H1 (cell line): ENCODE measurements around the gene CRHR2. TPM values are rescaled to one million over a fixed set of nuclear protein-coding genes. Genes with fewer than 3 reads are reported as not detected.

Source experiments
- CTCF ChIA-PET: fragments of 300-600 bp; sonication (Branson Sonifier 250); formaldehyde crosslinking; loops from one replicate; lab custom pipeline; 2021; ENCODE audit not compliant: partially characterized antibody; lab: Charles Lee
- POLR2A ChIA-PET: fragments of 300-600 bp; sonication (Branson Sonifier 250); formaldehyde crosslinking; loops from one replicate; lab custom pipeline; 2021; ENCODE audit warnings: inconsistent platforms; ENCODE audit not compliant: partially characterized antibody; lab: Charles Lee
- DNase-seq, 2 experiments: peaks; one replicate each; pipeline versions ENCODE4 v3.0.0 to v3.0.0-alpha.2; 2010 to 2022; ENCODE audit warnings: low spot score in 2 of 2, low read depth in 1 of 2, mixed read lengths in 1 of 2
- FAIRE-seq: peaks from 2 replicates; lab custom pipeline; 2011; peaks lifted over from hg19 to GRCh38; lab: Jason Lieb, UNC
- H2AFZ ChIP-seq: 2 replicates; pipeline ENCODE4 v1.8.1; 2012; ENCODE audit warnings: low read length, inconsistent platforms
- H2AK5ac ChIP-seq: 2 replicates; pipeline ENCODE4 v1.6.1; 2013; ENCODE audit warnings: low read depth, low read length
- H2BK120ac ChIP-seq: replicated peaks from 2 replicates; pipeline ENCODE3; 2013; ENCODE audit warnings: low read depth, low read length, inconsistent platforms
- H2BK12ac ChIP-seq: 2 replicates; pipeline ENCODE4 v1.6.1; 2013; ENCODE audit warnings: low read depth, low read length
- H2BK15ac ChIP-seq: 2 replicates; pipeline ENCODE4 v1.6.1; 2013; ENCODE audit warnings: low read length
- H2BK20ac ChIP-seq: 2 replicates; pipeline ENCODE4 v1.6.1; 2013; ENCODE audit warnings: low read length
- H2BK5ac ChIP-seq: 2 replicates; pipeline ENCODE4 v1.6.1; 2013; ENCODE audit warnings: low read depth, low read length
- H3K14ac ChIP-seq: 2 replicates; pipeline ENCODE4 v1.6.1; 2013; ENCODE audit warnings: inconsistent platforms; ENCODE audit not compliant: insufficient read length
- H3K18ac ChIP-seq: 2 replicates; pipeline ENCODE4 v1.6.1; 2013; ENCODE audit warnings: low read length; ENCODE audit errors: extremely low read depth
- H3K23ac ChIP-seq: 2 replicates; pipeline ENCODE4 v1.6.1; 2013; ENCODE audit warnings: inconsistent platforms; ENCODE audit not compliant: insufficient read length
- H3K23me2 ChIP-seq: 2 replicates; pipeline ENCODE4 v1.6.1; 2013; ENCODE audit warnings: low read depth, low read length
- H3K27ac ChIP-seq: 2 replicates; pipeline ENCODE4 v1.6.1; 2011; ENCODE audit warnings: low read depth, low read length, inconsistent platforms
- H3K27me3 ChIP-seq, 4 experiments: replicated peaks in 1 of 4; 1 replicate in 1 of 4; 2 replicates in 3 of 4; pipeline versions ENCODE4 v1.6.1 to v1.8.1; 2011 to 2013; ENCODE audit warnings: low read length in 3 of 4, mild to moderate bottlenecking in 3 of 4, inconsistent platforms in 2 of 4, mixed read lengths in 2 of 4, moderate library complexity in 1 of 4; ENCODE audit not compliant: control insufficient read depth in 3 of 4, insufficient read depth in 3 of 4; ENCODE audit errors: extremely low read depth in 1 of 4
- H3K36me3 ChIP-seq, 4 experiments: 2 replicates each; pipeline versions ENCODE4 v1.6.1 to v1.8.1; 2011 to 2013; ENCODE audit warnings: mild to moderate bottlenecking in 4 of 4, low read length in 3 of 4, moderate library complexity in 2 of 4, control low read depth in 1 of 4, inconsistent platforms in 1 of 4; ENCODE audit not compliant: insufficient read depth in 4 of 4, control insufficient read depth in 2 of 4
- H3K4ac ChIP-seq: replicated peaks from 2 replicates; pipeline ENCODE3; 2013; ENCODE audit warnings: low read length, low read depth, mixed read lengths, inconsistent platforms; ENCODE audit not compliant: insufficient read length
- H3K4me1 ChIP-seq, 4 experiments: replicated peaks in 1 of 4; 1 replicate in 1 of 4; 2 replicates in 3 of 4; pipeline versions ENCODE4 v1.6.1 to v1.8.1; 2011 to 2013; ENCODE audit warnings: low read length in 3 of 4, inconsistent platforms in 2 of 4, mixed read lengths in 1 of 4; ENCODE audit not compliant: insufficient read depth in 4 of 4, control insufficient read depth in 3 of 4
- H3K4me2 ChIP-seq, 2 experiments: 2 replicates each; pipeline versions ENCODE4 v1.6.1 to v1.8.1; 2011 to 2013; ENCODE audit warnings: low read depth in 2 of 2, low read length in 2 of 2, control low read depth in 1 of 2, inconsistent platforms in 1 of 2, mild to moderate bottlenecking in 1 of 2; ENCODE audit not compliant: insufficient read depth in 1 of 2
- H3K4me3 ChIP-seq, 4 experiments: fragments of 200-600, 300-600 bp in 1 of 4; sonication (generic), shearing (Covaris generic), sonication (Bioruptor Twin) in 1 of 4; 2 replicates each; pipeline versions ENCODE4 v1.5.1 to v1.8.1; 2011 to 2016; ENCODE audit warnings: low read length in 4 of 4, low read depth in 3 of 4, control low read depth in 2 of 4, inconsistent platforms in 2 of 4, mild to moderate bottlenecking in 2 of 4, mixed read lengths in 1 of 4, moderate library complexity in 1 of 4; ENCODE audit not compliant: insufficient read depth in 2 of 4; ENCODE audit errors: extremely low read depth in 1 of 4
- H3K56ac ChIP-seq: replicated peaks from 2 replicates; pipeline ENCODE3; 2013; ENCODE audit warnings: low read depth, mild to moderate bottlenecking, mixed read lengths, low read length, inconsistent platforms; ENCODE audit not compliant: insufficient read length
- H3K79me1 ChIP-seq: 2 replicates; pipeline ENCODE4 v1.6.1; 2013; ENCODE audit warnings: low read depth, low read length, control low read depth
- H3K79me2 ChIP-seq, 2 experiments: 2 replicates each; pipeline versions ENCODE4 v1.6.1 to v1.8.1; 2012 to 2013; ENCODE audit warnings: low read length in 2 of 2, mild to moderate bottlenecking in 2 of 2, inconsistent platforms in 1 of 2; ENCODE audit not compliant: insufficient read depth in 2 of 2, control insufficient read depth in 1 of 2
- H3K9ac ChIP-seq, 4 experiments: replicated peaks in 1 of 4; 1 replicate in 1 of 4; 2 replicates in 3 of 4; pipeline versions ENCODE4 v1.6.1 to v1.8.1; 2011 to 2013; ENCODE audit warnings: low read depth in 3 of 4, low read length in 3 of 4, control low read depth in 2 of 4, mild to moderate bottlenecking in 2 of 4, moderate library complexity in 2 of 4, inconsistent platforms in 1 of 4; ENCODE audit errors: extremely low read depth in 1 of 4
- H3K9me3 ChIP-seq, 2 experiments: 2 replicates each; pipeline versions ENCODE4 v1.6.1 to v1.8.1; 2012 to 2013; ENCODE audit warnings: mild to moderate bottlenecking in 2 of 2, moderate library complexity in 2 of 2, control low read depth in 1 of 2, inconsistent platforms in 1 of 2, low read depth in 1 of 2, low read length in 1 of 2, mixed read lengths in 1 of 2; ENCODE audit not compliant: insufficient read depth in 2 of 2
- H4K20me1 ChIP-seq, 2 experiments: replicated peaks in 1 of 2; 2 replicates each; pipeline versions ENCODE3 to v1.8.1; 2011 to 2013; ENCODE audit warnings: inconsistent platforms in 2 of 2, low read length in 2 of 2, mild to moderate bottlenecking in 1 of 2; ENCODE audit not compliant: insufficient read depth in 2 of 2, control insufficient read depth in 1 of 2
- H4K5ac ChIP-seq: 2 replicates; pipeline ENCODE4 v1.6.1; 2013; ENCODE audit warnings: low read length, low read depth, mixed read lengths, inconsistent platforms; ENCODE audit not compliant: insufficient read length
- H4K8ac ChIP-seq: 2 replicates; pipeline ENCODE4 v1.8.0; 2013; ENCODE audit warnings: mild to moderate bottlenecking, moderate library complexity, low read length, inconsistent platforms; ENCODE audit not compliant: insufficient read depth; ENCODE audit errors: extremely low read depth
- H4K91ac ChIP-seq: replicated peaks from 2 replicates; pipeline ENCODE3; 2013; ENCODE audit warnings: low read length, mixed read lengths, inconsistent platforms; ENCODE audit not compliant: insufficient read length
- SIRT6 ChIP-seq: IDR thresholded peaks from one replicate; pipeline ENCODE4 v1.7.1; 2012; ENCODE audit warnings: low read length, inconsistent platforms
- WGBS, 2 experiments: shearing (Covaris generic) in 1 of 2; methylation state at CpG; one replicate each; pipeline versions ENCODE4 v1.1.6 to v1.1.7; 2013 to 2015; ENCODE audit warnings: low lambda C conversion rate in 2 of 2, mixed read lengths in 2 of 2, inconsistent platforms in 1 of 2, low coverage in 1 of 2, missing lambda C conversion rate in 1 of 2; ENCODE audit not compliant: insufficient replicate concordance in 2 of 2, insufficient coverage in 1 of 2, insufficient read length in 1 of 2; ENCODE audit errors: extremely low coverage in 1 of 2, missing lambda C conversion rate in 1 of 2; 5-methylcytosine and 5-hydroxymethylcytosine counted together
- polyA plus RNA-seq, 7 experiments: library from polyadenylated mRNA; depleted of rRNA in 3 of 7; stranded (reverse) in 5 of 7; unstranded in 2 of 7; fragments of >200 nt in 5 of 7; fragments of 200-250 nt in 2 of 7; gene quantifications; 1 replicate in 5 of 7; 2 replicates in 1 of 7; 4 replicates in 1 of 7; pipeline versions ENCODE4 v1.2.1 to v1.2.3, GENCODE V29; 2011 to 2013; ENCODE audit warnings: missing spikeins in 2 of 7, mixed read lengths in 2 of 7
- total RNA-seq: library from RNA; stranded (reverse); fragmentation: NEBNext Ultra II Directional; extraction: Animal tissue kit (Norgen Biotek cat#: 25700); gene quantifications from 2 replicates; pipeline ENCODE4 v1.2.1, GENCODE V29; 2021
- TF ChIP-seq, protein P1 (sequence below): IDR thresholded peaks from 2 replicates; pipeline ENCODE4 v1.6.1; 2011; ENCODE audit warnings: low read depth, mild to moderate bottlenecking, low read length; ENCODE audit not compliant: insufficient read depth

Gene CRHR2
- total and polyA plus RNA-seq, 2 of the 8 experiments (the other 6 are each of a cell fraction or from before 2014, with no cell fraction given): 0.37 to 1.3 TPM

DNA sequence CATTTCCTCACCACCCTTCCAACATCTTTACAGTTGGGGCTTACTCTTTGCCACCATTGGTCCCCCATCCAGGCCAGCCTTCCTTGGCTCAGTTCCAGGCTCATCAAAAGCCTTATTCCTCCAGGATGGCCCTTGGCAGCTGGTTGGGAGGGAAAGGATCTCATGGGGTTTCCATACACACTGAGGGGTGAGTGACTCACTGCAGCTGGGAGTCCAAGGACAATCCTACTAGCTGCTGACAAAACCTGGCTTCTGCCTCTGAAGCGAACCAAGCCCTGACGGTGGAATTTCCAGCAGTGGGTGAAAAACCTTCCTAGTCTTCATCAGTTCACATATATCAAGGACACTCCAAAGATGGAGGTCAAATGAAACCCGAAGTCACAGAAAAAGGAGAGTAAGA, 22.9 kb downstream of the CRHR2 start:
- no peak overlapping the region for H3K4me3 ChIP-seq
- FAIRE-seq: no peak
- CTCF ChIA-PET: interaction anchor here (0.6 to 7.5 kb wide), 12 partner anchors 10 to 110 kb away, joined by 3 to 68 read pairs (median 3); partner anchors contain the start of gene CRHR2
- TF ChIP-seq SIRT6: no peak
- TF ChIP-seq, protein P1, sequence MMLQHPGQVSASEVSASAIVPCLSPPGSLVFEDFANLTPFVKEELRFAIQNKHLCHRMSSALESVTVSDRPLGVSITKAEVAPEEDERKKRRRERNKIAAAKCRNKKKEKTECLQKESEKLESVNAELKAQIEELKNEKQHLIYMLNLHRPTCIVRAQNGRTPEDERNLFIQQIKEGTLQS: no peak

More for the DNA sequence above, 22.9 kb downstream of the CRHR2 start:
- no peaks in the 10 kb centered on the region; a peak in 1 of 7 replicates for H3K4me1 ChIP-seq
- POLR2A ChIA-PET: interaction anchor here (1.7 kb wide), 1 partner anchor 24 kb away, joined by 4 read pairs; no protein-coding TSS in a partner anchor
- no peak overlapping the region for H2AFZ ChIP-seq
- 85% methylated on average over 3 of the region's 3 CpGs; no CpG with 5 or more reads in 1 of the 2 experiments for WGBS, 2 experiments
- H4K91ac ChIP-seq: no peak overlapping the region
- no peak overlapping the region for H3K27ac ChIP-seq
- H3K9me3 ChIP-seq: no peaks in the 10 kb centered on the region
- H3K27me3 ChIP-seq: no peaks in the 10 kb centered on the region; a peak in 1 of 7 replicates
- no peak overlapping the region for H3K18ac ChIP-seq
- H3K23ac ChIP-seq: no peak overlapping the region
- DNase-seq: no peak
- no peak overlapping the region for H3K9ac ChIP-seq
- no peak overlapping the region for H2BK12ac ChIP-seq
- peaks cover 5% of the 10 kb centered on the region; the same call in 1 of the 2 replicates for H3K23me2 ChIP-seq
- no peaks in the 10 kb centered on the region; a peak in 1 of 8 replicates for H3K36me3 ChIP-seq
- H2BK5ac ChIP-seq: no peak overlapping the region
- no peak overlapping the region for H4K5ac ChIP-seq
- H3K4ac ChIP-seq: no peak overlapping the region
- H2BK15ac ChIP-seq: no peak overlapping the region
- H4K8ac ChIP-seq: no peak overlapping the region
- H3K4me2 ChIP-seq: no peak overlapping the region
- no peak overlapping the region for H2BK20ac ChIP-seq
- no peak overlapping the region for H2AK5ac ChIP-seq
- H2BK120ac ChIP-seq: no peak overlapping the region
- no peaks in the 10 kb centered on the region for H3K79me2 ChIP-seq
- no peaks in the 10 kb centered on the region; the same call in 1 of the 2 replicates for H3K79me1 ChIP-seq
- H3K14ac ChIP-seq: no peak overlapping the region
- H3K56ac ChIP-seq: no peak overlapping the region
- peaks cover under 1 to 10% of the 10 kb centered on the region in 2 experiments for H4K20me1 ChIP-seq
